PC-9 (cell line): Measurements from ENCODE around the gene EXOC4.

Experiments used
- EZH2 ChIP-seq: fragments of 200-600 bp; sonication (generic); IDR thresholded peaks from 2 replicates; pipeline ENCODE4 v1.8.0; 2017; ENCODE audit warnings: antibody characterized with exemption, low read depth
- TF ChIP-seq, protein P1 (sequence below): fragments of 200-600 bp; sonication (generic); conservative IDR thresholded peaks from 2 replicates; pipeline ENCODE4 v1.6.1; 2017; ENCODE audit warnings: mixed run types, antibody characterized with exemption, mild to moderate bottlenecking, moderate library complexity

DNA sequence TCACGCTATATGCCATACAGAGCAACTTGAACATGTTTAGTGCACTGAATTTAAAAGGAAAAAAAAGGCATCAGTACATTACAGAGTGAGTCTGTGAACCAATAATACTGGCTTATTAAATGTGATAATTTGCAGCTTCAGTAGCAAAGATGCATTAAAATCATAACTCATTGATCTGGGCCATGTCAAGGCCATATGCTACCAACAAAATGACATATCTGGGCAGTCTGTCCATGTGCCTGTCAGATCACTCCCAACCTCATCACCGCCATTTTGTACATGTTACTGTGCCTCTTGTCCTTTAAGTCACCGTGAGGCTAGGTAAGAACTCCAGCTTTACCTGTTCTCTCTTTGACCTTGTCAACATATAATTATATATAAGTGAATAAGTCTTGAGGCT lies 566.8 kb downstream of the EXOC4 start:
- TF ChIP-seq, protein P1, sequence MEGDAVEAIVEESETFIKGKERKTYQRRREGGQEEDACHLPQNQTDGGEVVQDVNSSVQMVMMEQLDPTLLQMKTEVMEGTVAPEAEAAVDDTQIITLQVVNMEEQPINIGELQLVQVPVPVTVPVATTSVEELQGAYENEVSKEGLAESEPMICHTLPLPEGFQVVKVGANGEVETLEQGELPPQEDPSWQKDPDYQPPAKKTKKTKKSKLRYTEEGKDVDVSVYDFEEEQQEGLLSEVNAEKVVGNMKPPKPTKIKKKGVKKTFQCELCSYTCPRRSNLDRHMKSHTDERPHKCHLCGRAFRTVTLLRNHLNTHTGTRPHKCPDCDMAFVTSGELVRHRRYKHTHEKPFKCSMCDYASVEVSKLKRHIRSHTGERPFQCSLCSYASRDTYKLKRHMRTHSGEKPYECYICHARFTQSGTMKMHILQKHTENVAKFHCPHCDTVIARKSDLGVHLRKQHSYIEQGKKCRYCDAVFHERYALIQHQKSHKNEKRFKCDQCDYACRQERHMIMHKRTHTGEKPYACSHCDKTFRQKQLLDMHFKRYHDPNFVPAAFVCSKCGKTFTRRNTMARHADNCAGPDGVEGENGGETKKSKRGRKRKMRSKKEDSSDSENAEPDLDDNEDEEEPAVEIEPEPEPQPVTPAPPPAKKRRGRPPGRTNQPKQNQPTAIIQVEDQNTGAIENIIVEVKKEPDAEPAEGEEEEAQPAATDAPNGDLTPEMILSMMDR: no peak
- no peak for TF ChIP-seq EZH2
